ENCODE measurements around the gene GPX5. TPM values are rescaled to one million over a fixed set of nuclear protein-coding genes. Genes with fewer than 3 reads are reported as not detected.

GPX5 gene
- total and polyA plus RNA-seq, 10 of the 15 experiments (the other 5 are each of a cell fraction or from before 2014, with no cell fraction given), result not detected

GRCh38 chr6:28488916-28489365 lies 36.7 kb upstream of the GPX5 start (continued):
- TF ChIP-seq CEBPZ (IDR thresholded peaks at IDR 0.05; ENCODE audit: low read depth, low read length) (no peak), NFIC (IDR thresholded peaks at IDR 0.05; ENCODE audit: low read depth, low read length) (0 out of 2 replicates have a peak, but pooled peaks have one; percentile 42), SP1 (IDR thresholded peaks at IDR 0.05; ENCODE audit: low read depth, low read length) (no peak), MTA3 (IDR thresholded peaks at IDR 0.05; ENCODE audit: borderline replicate concordance, low read length) (peak; percentile 53; the same call in 1 of the 2 replicates), IKZF1 (conservative IDR thresholded peaks at IDR 0.05) (no peak), ATF3 (IDR thresholded peaks at IDR 0.05; ENCODE audit: borderline replicate concordance, extremely low read depth, low read depth, low read length) (no peak), ZNF24 (IDR thresholded peaks at IDR 0.05) (peak; percentile 96), IKZF2 (IDR thresholded peaks at IDR 0.05) (no peak), BMI1 (IDR thresholded peaks at IDR 0.05; ENCODE audit: borderline replicate concordance) (no peak), TARDBP (IDR thresholded peaks at IDR 0.05; ENCODE audit: borderline replicate concordance) (peak; percentile 86), CEBPB (IDR thresholded peaks at IDR 0.05; ENCODE audit: borderline replicate concordance in 1 of 2, low read depth in 2 of 2, low read length in 2 of 2) (no peak), ETV6 (conservative IDR thresholded peaks at IDR 0.05 in 1 of 2, IDR thresholded peaks at IDR 0.05 in 1 of 2; ENCODE audit: borderline replicate concordance in 1 of 2, low read depth in 1 of 2) (no peak), RUNX3 (IDR thresholded peaks at IDR 0.05; ENCODE audit: low read length) (peak; percentile 20; the same call in 1 of the 2 replicates), ZNF274 (IDR thresholded peaks at IDR 0.05; ENCODE audit: insufficient read depth, insufficient read length) (no peak), CREB1 (IDR thresholded peaks at IDR 0.05; ENCODE audit: low read depth) (no peak)
